CD4-positive, alpha-beta T cell treated with Interleukin-4 for 1 hour (primary cell): ENCODE results near the gene TRAPPC5.

ENCODE experiments used
- DNase-seq, 2 donors: peaks; one replicate each; pipeline ENCODE4 v3.0.0-alpha.2; 2020 to 2022

The TRAPPC5 gene

GRCh38 chr19:7680606-7681339 is at the start of gene TRAPPC5:
TRAPPC5 (plus strand) TSS chr19:7680833; CDS start chr19:7682254, 1,421 bp downstream.
- peak; percentile 88 to 90 for DNase-seq

GRCh38 chr19:7631577-7631976 is 49.1 kb upstream of the TRAPPC5 start:
- DNase-seq, result no peak

GRCh38 chr19:7632340-7633203 is 48.1 kb upstream of the TRAPPC5 start:
- DNase-seq, result no peak

- no peak for DNase-seq
Measured at GRCh38 chr19:7633698-7634097, 46.9 kb upstream of the TRAPPC5 start, which contains the start of gene PCP2. PCP2 (minus strand) TSS chr19:7633719; CDS start chr19:7633457, 262 bp downstream.

- no peak for DNase-seq
Measured at GRCh38 chr19:7635670-7636069, 45.0 kb upstream of the TRAPPC5 start.

GRCh38 chr19:7636317-7636690 is 44.3 kb upstream of the TRAPPC5 start:
- no peak for DNase-seq

- DNase-seq, result peak; percentile 92 to 95
Measured at GRCh38 chr19:7636691-7637373, 43.8 kb upstream of the TRAPPC5 start, which contains the start of gene STXBP2. STXBP2 (plus strand) TSS chr19:7637110; CDS start chr19:7637150, 40 bp downstream.

GRCh38 chr19:7637374-7638256 is 43.0 kb upstream of the TRAPPC5 start:
- DNase-seq, result peak; percentile 28 to 65

GRCh38 chr19:7638802-7639465 is 41.7 kb upstream of the TRAPPC5 start:
- DNase-seq, result no peak

- no peak for DNase-seq
Measured at GRCh38 chr19:7639863-7640348, 40.7 kb upstream of the TRAPPC5 start.

GRCh38 chr19:7640803-7641202 is 39.8 kb upstream of the TRAPPC5 start:
- no peak for DNase-seq

- no peak for DNase-seq
Measured at GRCh38 chr19:7641290-7642276, 39.0 kb upstream of the TRAPPC5 start.

GRCh38 chr19:7642295-7643030 is 38.2 kb upstream of the TRAPPC5 start:
- DNase-seq, result no peak

- no peak for DNase-seq
Measured at GRCh38 chr19:7643031-7643415, 37.6 kb upstream of the TRAPPC5 start.

- DNase-seq, result peak; percentile 48
Measured at GRCh38 chr19:7643629-7644549, 36.7 kb upstream of the TRAPPC5 start.

GRCh38 chr19:7644550-7644877 is 36.1 kb upstream of the TRAPPC5 start:
- no peak for DNase-seq

- DNase-seq, result peak in 1 of 2 donors; percentile 38
Measured at GRCh38 chr19:7645163-7645562, 35.5 kb upstream of the TRAPPC5 start.

GRCh38 chr19:7645656-7646425 is 34.8 kb upstream of the TRAPPC5 start:
- DNase-seq, result no peak
